Stimulated activated naive CD8-positive, alpha-beta T cell treated with anti-CD3 and anti-CD28 coated beads, Interleukin-15, Interleukin-2, amounts not matched to agents 100 U/mL and 50 U/mL, for 24 hours (primary cell): ENCODE measurements around the gene HERC5.
"Not testable (repeated sequence)": the region's sequence is repeated elsewhere in the genome, so short reads cannot be mapped to it uniquely, and the experiment has no call there.

Experiments used
- ATAC-seq: fragments of 150-1000 bp; cut with Tn5 transposase; one replicate; pipeline ENCODE4 v1.10.0; 2021
- DNase-seq: peaks from one replicate; pipeline ENCODE4 v3.0.0; 2021

HERC5 gene

DNA sequence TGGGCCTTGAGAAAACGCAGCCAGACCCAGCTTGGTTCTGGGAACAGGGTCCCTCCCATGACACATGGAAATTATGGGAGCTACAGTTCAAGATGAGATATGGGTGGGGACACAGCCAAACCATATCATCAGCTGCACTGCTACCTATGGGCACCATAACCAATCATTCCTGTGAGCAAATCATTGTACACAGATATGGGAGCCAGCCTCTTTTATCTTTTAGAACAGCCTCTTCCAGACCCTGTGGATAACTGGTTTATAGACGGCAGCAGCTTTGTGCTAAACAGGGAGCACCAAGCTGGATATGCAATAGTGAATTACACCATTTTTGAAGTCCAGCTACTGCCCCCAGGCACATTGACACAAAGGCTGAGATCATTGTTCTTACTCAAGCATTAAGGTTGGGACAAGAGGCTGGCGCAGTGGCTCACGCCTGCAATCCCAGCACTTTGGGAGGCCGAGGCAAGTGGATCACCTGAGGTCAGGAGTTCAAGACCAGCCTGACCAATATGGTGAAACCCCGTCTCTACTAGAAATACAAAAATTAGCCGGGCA lies 8.6 kb upstream of the HERC5 start:
- ATAC-seq, DNase-seq: not testable (repeated sequence)

GRCh38 chr4:88448889-88449288 lies 8.0 kb upstream of the HERC5 start:
- DNase-seq = no peak

DNA sequence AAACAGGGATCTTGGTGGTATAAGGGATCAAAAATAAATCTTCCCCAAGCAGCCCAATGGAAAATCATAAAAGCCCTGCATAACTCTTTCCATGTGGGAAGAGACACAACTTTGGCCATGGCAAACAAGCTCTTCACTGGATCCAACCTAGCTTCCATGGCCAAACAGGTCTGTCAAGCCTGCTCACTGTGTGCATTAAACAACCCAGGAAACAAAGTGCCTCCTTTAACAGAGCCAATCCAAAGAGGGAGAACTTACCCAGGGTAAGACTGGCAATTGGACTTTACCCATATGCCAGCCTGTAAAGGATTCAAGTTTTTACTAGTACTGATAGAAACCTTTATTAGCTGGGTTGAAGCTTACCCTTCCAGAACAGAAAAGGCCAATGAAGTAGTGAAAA lies 7.6 kb upstream of the HERC5 start:
- ATAC-seq (no peak), DNase-seq (no peak)

More at GRCh38 chr4:88448889-88449288, 8.0 kb upstream of the HERC5 start:
- no peak for ATAC-seq

GRCh38 chr4:88451205-88451604 lies 5.7 kb upstream of the HERC5 start:
- no peak for DNase-seq
- ATAC-seq = no peak

DNA sequence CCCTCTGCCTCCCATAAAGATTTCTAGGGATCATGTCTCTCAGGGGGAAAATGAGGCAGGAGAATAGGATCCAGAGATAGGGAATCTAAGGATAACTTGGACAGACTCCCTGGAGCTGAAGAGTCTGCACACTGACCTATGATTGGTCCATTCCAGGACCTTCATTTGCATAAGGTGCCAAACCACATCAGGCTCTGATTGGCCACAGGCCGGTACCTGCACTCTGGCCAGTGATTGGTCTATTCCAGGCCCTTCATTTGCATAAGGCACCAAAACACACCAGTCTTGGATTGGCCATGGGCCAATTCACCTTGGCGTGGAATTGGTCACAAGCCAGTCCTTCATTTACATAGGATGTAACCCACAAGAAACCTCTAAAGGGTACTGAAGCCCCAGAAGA lies 4.0 kb upstream of the HERC5 start:
- ATAC-seq = no peak

DNA sequence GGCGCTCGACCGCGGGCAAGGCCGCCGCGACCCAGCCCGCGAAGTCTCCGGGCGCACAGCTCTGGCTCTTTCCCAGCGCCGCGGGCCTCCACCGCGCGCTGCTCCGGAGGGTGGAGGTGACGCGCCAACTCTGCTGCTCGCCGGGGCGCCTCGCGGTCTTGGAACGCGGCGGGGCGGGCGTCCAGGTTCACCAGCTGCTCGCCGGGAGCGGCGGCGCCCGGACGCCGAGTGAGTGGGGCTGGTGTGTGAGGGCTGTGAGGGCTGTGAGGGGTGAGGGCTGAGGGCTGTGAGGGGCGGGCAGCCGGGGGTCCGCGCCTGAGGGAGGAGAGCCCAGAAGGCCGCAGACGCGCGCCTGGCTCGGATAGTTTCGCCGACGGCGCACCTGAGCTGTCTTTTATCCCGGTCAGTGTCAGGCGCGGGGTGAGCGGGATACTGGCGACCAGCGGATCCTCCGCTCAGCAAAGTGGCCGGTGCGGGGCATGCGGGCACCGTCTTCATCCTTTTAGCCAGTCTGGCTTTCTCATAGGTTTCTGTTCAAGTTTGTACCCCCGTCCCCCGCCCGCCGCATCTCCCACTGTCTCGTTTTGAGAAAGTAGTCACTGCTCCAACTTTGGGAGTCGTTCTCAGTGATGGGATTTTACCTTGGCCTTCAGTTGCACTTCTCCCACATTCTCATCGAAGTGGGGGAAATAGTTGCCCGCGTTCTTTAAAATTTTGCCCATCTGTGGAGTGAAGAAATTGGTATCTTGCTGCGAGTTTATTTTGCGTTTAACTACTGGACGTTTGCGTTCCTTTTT lies 586 bp downstream of the HERC5 start:
- ATAC-seq (peak; percentile 62), DNase-seq (peak; percentile 55)

More for the DNA sequence above, 4.0 kb upstream of the HERC5 start:
- DNase-seq = no peak

- DNase-seq = no peak
- ATAC-seq = no peak
Observed at GRCh38 chr4:88458104-88458740, 1.3 kb downstream of the HERC5 start.

DNA sequence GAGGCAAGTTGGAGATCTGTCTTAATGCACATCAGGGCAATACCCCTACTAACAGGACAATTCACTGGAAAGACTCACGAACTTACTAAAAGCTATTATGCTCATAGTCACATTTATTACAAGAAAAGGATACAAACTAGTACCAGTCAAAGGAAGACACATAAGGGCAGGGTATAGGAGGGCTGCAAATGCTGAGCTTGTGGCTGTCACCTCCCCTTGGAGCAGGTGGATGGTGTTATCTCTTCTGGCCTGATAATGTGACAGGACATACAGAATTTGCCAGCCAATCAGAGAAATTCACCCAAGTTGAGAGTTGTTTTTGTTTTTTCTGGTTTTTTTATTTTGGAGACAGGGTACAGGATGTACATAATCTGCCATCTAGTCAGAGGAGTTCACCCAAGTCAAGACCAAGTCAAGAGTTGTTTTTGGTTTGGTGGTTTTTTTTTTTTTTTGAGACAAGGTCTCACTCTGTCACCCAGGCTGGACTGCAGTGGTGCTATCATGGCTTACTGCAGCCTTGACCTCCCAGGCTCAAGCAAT lies 8.8 kb downstream of the HERC5 start:
- no peak for ATAC-seq
- DNase-seq = no peak

GRCh38 chr4:88467392-88467791 lies 10.5 kb downstream of the HERC5 start:
- ATAC-seq (no peak), DNase-seq (no peak)

DNA sequence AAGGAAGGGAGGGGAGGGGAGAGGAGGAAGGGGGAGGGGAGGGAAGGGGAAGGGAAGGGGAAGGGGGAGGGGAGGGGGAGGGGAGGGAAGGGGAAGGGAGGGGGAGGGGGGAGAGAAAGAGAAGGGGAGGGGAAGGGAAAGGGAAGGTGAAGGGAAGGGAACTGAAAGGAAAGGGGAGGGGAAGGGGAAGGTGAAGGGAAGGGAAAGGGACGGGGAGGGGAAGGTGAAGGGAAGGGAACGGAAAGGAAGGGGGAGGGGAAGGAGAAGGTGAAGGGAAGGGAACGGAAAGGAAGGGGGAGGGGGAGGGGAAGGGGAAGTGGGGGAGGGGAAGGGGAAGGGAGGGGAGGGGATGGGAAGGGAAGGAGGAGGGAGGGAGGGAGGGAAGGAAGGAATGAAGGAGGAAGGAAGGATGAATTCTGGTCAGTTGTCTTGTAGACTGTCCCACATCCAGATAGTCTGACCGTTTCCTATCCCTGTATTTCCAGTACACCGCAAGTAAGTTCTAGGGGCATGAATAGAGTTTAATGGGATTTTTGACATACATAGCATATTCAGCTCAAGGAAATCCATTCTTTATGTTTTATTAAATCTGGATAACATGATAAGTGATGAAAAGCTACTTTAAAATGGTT lies 20.4 kb downstream of the HERC5 start:
- ATAC-seq (no peak), DNase-seq (no peak)

- no peak for DNase-seq
- no peak for ATAC-seq
Observed at GRCh38 chr4:88478247-88478646, 21.3 kb downstream of the HERC5 start.

DNA sequence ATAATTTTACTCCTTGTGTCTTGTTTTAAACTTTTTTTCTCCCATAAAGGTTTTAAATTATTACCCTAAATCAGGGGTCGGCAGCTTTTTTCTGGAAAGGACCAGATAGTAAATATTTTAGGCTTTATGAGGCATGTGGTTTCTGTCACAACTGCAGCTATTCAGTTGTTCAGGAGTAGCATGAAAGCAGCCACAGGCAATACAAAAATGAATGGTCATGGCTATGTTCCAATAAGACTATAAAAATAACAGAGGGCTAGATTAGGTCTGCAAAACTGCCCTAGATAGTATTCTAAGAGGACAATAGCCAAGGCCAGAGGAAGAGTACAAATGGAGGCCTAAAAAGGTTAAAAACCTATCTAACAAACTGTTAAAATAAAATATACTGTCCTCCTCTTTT lies 24.6 kb downstream of the HERC5 start:
- DNase-seq (no peak), ATAC-seq (no peak)

GRCh38 chr4:88489100-88489761 lies 32.3 kb downstream of the HERC5 start:
- DNase-seq = no peak
- ATAC-seq = no peak

DNA sequence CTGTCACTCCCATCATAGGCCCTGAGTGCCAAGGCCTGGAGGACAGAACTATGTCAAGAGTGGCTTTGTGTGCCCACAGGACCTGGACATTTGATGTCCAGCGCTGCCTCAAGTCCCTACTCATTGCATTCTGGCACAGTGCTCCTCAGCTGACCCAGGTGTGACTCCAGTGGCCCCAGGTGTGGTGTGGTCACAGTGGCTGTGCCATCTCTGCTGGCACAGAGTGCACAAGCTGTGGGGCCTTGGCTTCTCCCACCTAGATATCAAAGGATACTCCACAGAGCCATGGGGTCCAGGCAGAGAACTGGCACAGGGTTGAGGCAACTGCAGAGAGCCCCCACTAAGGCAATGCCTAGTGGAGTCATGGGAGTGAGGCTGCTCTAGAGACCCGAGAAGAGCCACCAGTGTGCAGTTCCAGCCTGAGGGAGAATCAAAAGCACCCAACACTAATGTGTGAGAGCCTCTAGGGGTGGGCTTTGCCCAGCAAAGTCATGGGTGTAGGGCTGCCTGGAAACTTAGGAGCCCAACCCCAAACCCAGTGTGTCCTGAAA lies 41.0 kb downstream of the HERC5 start:
- no peak for DNase-seq
- ATAC-seq = no peak

GRCh38 chr4:88503344-88503743 lies 46.4 kb downstream of the HERC5 start:
- peak; percentile 40 for ATAC-seq
- no peak for DNase-seq

GRCh38 chr4:88511236-88511635 lies 54.3 kb downstream of the HERC5 start:
- DNase-seq (no peak), ATAC-seq (no peak)

GRCh38 chr4:88514557-88515511 lies 57.9 kb downstream of the HERC5 start:
- ATAC-seq (no peak), DNase-seq (no peak)

DNA sequence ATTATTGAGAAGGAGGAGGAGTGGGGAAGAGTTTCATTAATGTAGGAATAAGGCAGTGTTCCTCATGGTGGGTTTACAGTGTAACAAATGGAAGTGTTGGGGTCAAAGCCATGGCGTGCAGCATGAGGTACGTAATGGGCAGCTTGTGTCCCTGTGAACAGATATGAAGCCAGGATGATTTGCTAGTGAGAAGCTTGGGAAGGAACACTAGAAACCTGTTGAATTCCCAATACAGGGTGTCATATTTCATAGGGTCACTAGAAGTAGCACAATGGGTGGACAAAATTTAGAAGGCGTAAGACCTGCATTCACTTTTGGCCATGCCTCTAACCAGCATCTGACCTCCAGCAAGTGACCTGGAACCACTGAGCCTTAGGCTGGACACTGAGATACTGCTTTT lies 59.8 kb downstream of the HERC5 start:
- ATAC-seq = no peak
- DNase-seq = no peak

DNA sequence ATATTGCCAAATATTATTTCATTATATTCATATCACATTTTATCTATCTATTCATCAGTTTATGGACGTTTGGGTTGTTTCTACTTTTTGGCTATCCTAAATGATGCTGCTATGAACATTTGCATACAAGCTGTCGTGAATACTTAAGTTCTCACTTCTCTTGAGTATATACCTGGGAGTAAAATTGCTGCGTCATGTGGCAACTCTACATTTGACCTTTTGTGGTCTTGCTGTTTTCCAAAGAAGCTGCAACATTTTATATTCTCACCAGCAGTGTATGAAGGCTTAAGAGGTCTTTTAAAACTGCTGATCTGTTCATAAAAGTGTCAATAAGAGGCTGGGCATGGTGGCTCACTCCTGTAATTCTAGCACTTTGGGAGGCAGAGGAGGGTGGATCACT lies 60.9 kb downstream of the HERC5 start:
- DNase-seq (no peak), ATAC-seq (no peak)

DNA sequence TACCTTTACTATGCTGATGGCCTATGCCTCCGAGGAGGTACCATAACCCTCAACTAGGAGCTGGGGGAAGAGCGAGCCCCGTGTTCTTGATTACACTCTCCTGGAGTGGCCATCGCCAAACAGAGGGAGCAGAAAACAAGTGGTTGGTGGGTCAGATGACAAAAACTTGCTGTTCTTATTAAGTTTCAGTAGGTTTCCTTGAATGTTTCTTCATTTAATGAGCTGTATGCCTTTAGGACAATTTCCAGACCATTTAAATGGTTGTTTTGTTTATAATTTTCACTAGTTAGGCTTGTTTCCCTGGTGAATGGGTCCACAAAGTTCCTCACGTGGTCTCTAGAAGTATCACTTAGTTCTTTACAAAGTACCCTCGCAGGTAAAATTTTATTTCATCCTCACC lies 62.0 kb downstream of the HERC5 start:
- ATAC-seq (no peak), DNase-seq (no peak)
